Stomach (tissue), 9 donors: Measurements from ENCODE around the gene TMEM92. TPM values are rescaled to one million over a fixed set of nuclear protein-coding genes. Genes with fewer than 3 reads are reported as not detected.

ENCODE experiments used
- DNase-seq, 2 donors: peaks; one replicate each; pipeline versions ENCODE4 v3.0.0 to v3.0.0-alpha.2; 2013 to 2019
- H3K27ac ChIP-seq, 5 donors: fragments of 200-600 bp in 4 of 5; sonication (generic) in 4 of 5; one replicate each; pipeline ENCODE4 v1.5.1; 2013 to 2019; ENCODE audit warnings: mild to moderate bottlenecking in 1 of 5, moderate library complexity in 1 of 5
- H3K27me3 ChIP-seq, 3 donors: fragments of 200-600 bp; sonication (generic); one replicate each; pipeline ENCODE4 v1.5.1; 2017 to 2019; ENCODE audit warnings: mixed run types in 1 of 3
- H3K36me3 ChIP-seq, 4 donors: fragments of 200-600 bp; sonication (generic); 1 replicate in 3 of 4; 2 replicates in 1 of 4; pipeline ENCODE4 v1.5.1; 2016 to 2019
- H3K4me1 ChIP-seq, 4 donors: fragments of 200-600 bp; sonication (generic); one replicate each; pipeline ENCODE4 v1.5.1; 2016 to 2019
- H3K4me3 ChIP-seq, 4 donors: fragments of 200-600 bp; sonication (generic) in 3 of 4; one replicate each; pipeline ENCODE4 v1.5.1; 2016 to 2019; ENCODE audit warnings: mild to moderate bottlenecking in 1 of 4
- H3K9me3 ChIP-seq, 4 donors: fragments of 200-600 bp; sonication (generic); one replicate each; pipeline ENCODE4 v1.5.1; 2016 to 2019
- CTCF ChIP-seq, 7 experiments: fragments of 450-650 bp in 4 of 7; fragments of 200-600 bp in 3 of 7; sonication (generic) in 3 of 7; IDR thresholded peaks; one replicate each; pipeline ENCODE4 v1.5.1; 2016 to 2019; ENCODE audit warnings: antibody characterized with exemption in 7 of 7, control low read depth in 2 of 7, mild to moderate bottlenecking in 1 of 7
- EP300 ChIP-seq: sonication (generic); formaldehyde crosslinking; IDR thresholded peaks from one replicate; pipeline ENCODE4 v1.6.1; 2017; ENCODE audit warnings: antibody characterized with exemption
- POLR2A ChIP-seq, 4 donors: fragments of 450-650 bp; IDR thresholded peaks; one replicate each; pipeline ENCODE4 v1.6.1; 2016; ENCODE audit warnings: antibody characterized with exemption in 4 of 4, control low read depth in 2 of 4, mild to moderate bottlenecking in 1 of 4, moderate library complexity in 1 of 4
- POLR2AphosphoS5 ChIP-seq, 3 donors: sonication (generic); formaldehyde crosslinking; IDR thresholded peaks; one replicate each; pipeline ENCODE4 v1.6.1; 2016; ENCODE audit warnings: antibody characterized with exemption in 3 of 3
- WGBS, 5 donors: extraction: QIAGEN DNeasy Blood & Tissue Kit in 3 of 5; methylation state at CpG; one replicate each; pipeline versions ENCODE4 v1.1.5 to v1.1.7; 2013 to 2018; 5-methylcytosine and 5-hydroxymethylcytosine counted together
- intact Hi-C: fragments of 100-400 bp; cut with DNase I; formaldehyde crosslinking; loops from one replicate; pipeline ENCODE4 v1.15.1; 2023; ENCODE audit warnings: low total_unique reads
- polyA plus RNA-seq, 3 donors: library from polyadenylated mRNA; stranded (reverse); fragments of 200-250 nt; gene quantifications; one replicate each; pipeline ENCODE4 v1.2.3, GENCODE V29; 2013
- total RNA-seq, 5 donors: library from RNA; depleted of rRNA; stranded (reverse); fragments of >200 nt; gene quantifications; one replicate each; pipeline versions ENCODE4 v1.1.0 to v1.2.3, GENCODE V29; 2014 to 2016
- donor health status: healthy with polysubstance abuse.
- donor health status: Bipolar disorder and iron deficiency.
- donor health status: healthy.

TMEM92 gene
- total and polyA plus RNA-seq, 8 donors = 2.7 to 24.9 (median 10.8) TPM

GRCh38 chr17:50237901-50238300 lies 36.4 kb upstream of the TMEM92 start:
- 29 to 56% (median 40%) methylated on average over 2 of the region's 2 CpGs for WGBS, 5 donors
- H3K27me3 ChIP-seq = no peaks in the 10 kb centered on the region
- H3K36me3 ChIP-seq = no peaks in the 10 kb centered on the region
- H3K9me3 ChIP-seq = peaks cover 0 to 10% (median 2%) of the 10 kb centered on the region in 4 donors
- no peak overlapping the region for H3K27ac ChIP-seq
- peaks cover 4 to 26% (median 14%) of the 10 kb centered on the region in 4 donors for H3K4me1 ChIP-seq
- H3K4me3 ChIP-seq = no peak overlapping the region
- no peak for DNase-seq
- TF ChIP-seq POLR2AphosphoS5 (IDR thresholded peaks at IDR 0.05) (no peak), EP300 (no peak), CTCF (IDR thresholded peaks at IDR 0.05) (no peak), POLR2A (IDR thresholded peaks at IDR 0.05) (no peak)
- intact Hi-C loops = no loop called here

- peaks cover 0 to 10% (median 2%) of the 10 kb centered on the region in 4 donors for H3K9me3 ChIP-seq
- no peak overlapping the region for H3K4me3 ChIP-seq
- peak in 1 of 2 donors; percentile 77 for DNase-seq
- intact Hi-C loops = no loop called here
- peaks cover 4 to 26% (median 14%) of the 10 kb centered on the region in 4 donors for H3K4me1 ChIP-seq
- no peaks in the 10 kb centered on the region for H3K36me3 ChIP-seq
- H3K27ac ChIP-seq = peak overlapping the region in 1 of 5 donors; percentile 19
- 18 to 41% (median 35%) methylated on average over 9 of the region's 9 CpGs for WGBS, 5 donors
- no peaks in the 10 kb centered on the region for H3K27me3 ChIP-seq
- TF ChIP-seq POLR2AphosphoS5 (IDR thresholded peaks at IDR 0.05) = peak in 1 of 3 donors; percentile 47
- TF ChIP-seq POLR2A (IDR thresholded peaks at IDR 0.05) = no peak
- no peak for TF ChIP-seq EP300
- TF ChIP-seq CTCF (IDR thresholded peaks at IDR 0.05) = no peak
These were observed 35.5 kb upstream of the TMEM92 start for GRCh38 chr17:50238601-50239280.

GRCh38 chr17:50239937-50240336 lies 34.3 kb upstream of the TMEM92 start:
- TF ChIP-seq POLR2A (IDR thresholded peaks at IDR 0.05) (no peak), CTCF (IDR thresholded peaks at IDR 0.05) (no peak), POLR2AphosphoS5 (IDR thresholded peaks at IDR 0.05) (no peak), EP300 (no peak)
- H3K27me3 ChIP-seq = no peaks in the 10 kb centered on the region
- intact Hi-C loops = no loop called here
- H3K36me3 ChIP-seq = no peaks in the 10 kb centered on the region
- no peak overlapping the region for H3K4me3 ChIP-seq
- peaks cover 0 to 2% (median 0%) of the 10 kb centered on the region in 4 donors for H3K9me3 ChIP-seq
- DNase-seq = no peak
- WGBS, 5 donors = 43 to 74% (median 65%) methylated on average over 4 of the region's 4 CpGs
- H3K4me1 ChIP-seq = peaks cover 4 to 26% (median 14%) of the 10 kb centered on the region in 4 donors
- H3K27ac ChIP-seq = no peak overlapping the region

GRCh38 chr17:50240851-50241250 lies 33.4 kb upstream of the TMEM92 start:
- no peak overlapping the region for H3K27ac ChIP-seq
- H3K4me1 ChIP-seq = peaks cover 4 to 26% (median 14%) of the 10 kb centered on the region in 4 donors
- DNase-seq = no peak
- H3K4me3 ChIP-seq = no peak overlapping the region
- no peaks in the 10 kb centered on the region for H3K36me3 ChIP-seq
- intact Hi-C loops = no loop called here
- WGBS, 5 donors = 88 to 93% (median 90%) methylated on average over 1 of the region's 1 CpG
- TF ChIP-seq POLR2A (IDR thresholded peaks at IDR 0.05) (no peak), POLR2AphosphoS5 (IDR thresholded peaks at IDR 0.05) (no peak), CTCF (IDR thresholded peaks at IDR 0.05) (no peak), EP300 (no peak)
- H3K9me3 ChIP-seq = no peaks in the 10 kb centered on the region
- no peaks in the 10 kb centered on the region for H3K27me3 ChIP-seq
